ENCODE measurements around the gene TXNRD3.

Gene TXNRD3

GRCh38 chr3:126672741-126673140 is 17.8 kb upstream of the TXNRD3 start:
- H3F3A ChIP-seq (ENCODE audit: insufficient read depth, low read length): no peaks in the 10 kb centered on the region
- no peaks in the 10 kb centered on the region for H3K4me1 ChIP-seq (ENCODE audit: low read length)
- no peaks in the 10 kb centered on the region for H4K20me1 ChIP-seq (ENCODE audit: insufficient read depth, low read length)
- no peaks in the 10 kb centered on the region for H3K36me3 ChIP-seq (replicated peaks; ENCODE audit: insufficient read depth, low read length)
- H2AFZ ChIP-seq (ENCODE audit: low read length): no peak overlapping the region
- no peak overlapping the region for H3K4me2 ChIP-seq (ENCODE audit: low read depth, low read length)
- DNase-seq: no peak
- H3K9me2 ChIP-seq (replicated peaks; ENCODE audit: insufficient read depth, low read length): no peaks in the 10 kb centered on the region
- TF ChIP-seq EZH2phosphoT487 (IDR thresholded peaks at IDR 0.05; ENCODE audit: low read length): no peak
- TF ChIP-seq, protein P1, sequence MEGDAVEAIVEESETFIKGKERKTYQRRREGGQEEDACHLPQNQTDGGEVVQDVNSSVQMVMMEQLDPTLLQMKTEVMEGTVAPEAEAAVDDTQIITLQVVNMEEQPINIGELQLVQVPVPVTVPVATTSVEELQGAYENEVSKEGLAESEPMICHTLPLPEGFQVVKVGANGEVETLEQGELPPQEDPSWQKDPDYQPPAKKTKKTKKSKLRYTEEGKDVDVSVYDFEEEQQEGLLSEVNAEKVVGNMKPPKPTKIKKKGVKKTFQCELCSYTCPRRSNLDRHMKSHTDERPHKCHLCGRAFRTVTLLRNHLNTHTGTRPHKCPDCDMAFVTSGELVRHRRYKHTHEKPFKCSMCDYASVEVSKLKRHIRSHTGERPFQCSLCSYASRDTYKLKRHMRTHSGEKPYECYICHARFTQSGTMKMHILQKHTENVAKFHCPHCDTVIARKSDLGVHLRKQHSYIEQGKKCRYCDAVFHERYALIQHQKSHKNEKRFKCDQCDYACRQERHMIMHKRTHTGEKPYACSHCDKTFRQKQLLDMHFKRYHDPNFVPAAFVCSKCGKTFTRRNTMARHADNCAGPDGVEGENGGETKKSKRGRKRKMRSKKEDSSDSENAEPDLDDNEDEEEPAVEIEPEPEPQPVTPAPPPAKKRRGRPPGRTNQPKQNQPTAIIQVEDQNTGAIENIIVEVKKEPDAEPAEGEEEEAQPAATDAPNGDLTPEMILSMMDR (IDR thresholded peaks at IDR 0.05; ENCODE audit: low read length): no peak
- no peak for TF ChIP-seq EZH2 (optimal IDR thresholded peaks at IDR 0.05; ENCODE audit: low read depth, low read length)
- H3K27ac ChIP-seq (ENCODE audit: low read length): no peak overlapping the region
- H3K4me3 ChIP-seq (ENCODE audit: low read length): no peak overlapping the region
- H3K79me2 ChIP-seq (ENCODE audit: low read length): no peaks in the 10 kb centered on the region
- H3K27me3 ChIP-seq (replicated peaks; ENCODE audit: insufficient read depth, low read length): no peaks in the 10 kb centered on the region
- H3K9me3 ChIP-seq (replicated peaks; ENCODE audit: insufficient read depth, low read length): no peaks in the 10 kb centered on the region
- H3K9ac ChIP-seq (ENCODE audit: low read length): no peak overlapping the region

DNA sequence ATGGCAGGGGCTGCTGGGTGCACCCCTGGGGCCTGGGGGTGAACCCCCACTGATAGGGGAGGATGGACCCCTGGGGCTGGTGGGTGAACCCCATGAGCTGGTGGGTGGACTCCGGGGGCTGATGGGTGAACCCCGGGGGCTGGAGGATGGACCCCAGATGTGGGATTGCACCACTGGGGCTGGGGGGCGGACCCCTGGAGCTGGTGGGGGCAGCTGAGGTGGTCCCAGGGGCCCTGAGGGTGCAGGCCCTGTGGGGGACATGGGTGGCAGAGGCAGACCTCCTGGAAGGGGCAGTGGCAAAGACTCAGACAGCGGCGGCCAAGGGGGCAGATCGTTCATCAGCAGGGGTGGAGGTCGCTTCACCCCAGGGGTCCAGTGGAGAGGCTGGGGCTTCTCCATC is 17.4 kb upstream of the TXNRD3 start:
- TF ChIP-seq EZH2 (optimal IDR thresholded peaks at IDR 0.05; ENCODE audit: low read depth, low read length): no peak
- TF ChIP-seq EZH2phosphoT487 (IDR thresholded peaks at IDR 0.05; ENCODE audit: low read length): no peak
- TF ChIP-seq, protein P1 (IDR thresholded peaks at IDR 0.05; ENCODE audit: low read length): no peak
- no peak for DNase-seq
- H2AFZ ChIP-seq (ENCODE audit: low read length): no peak overlapping the region
- H3K27ac ChIP-seq (ENCODE audit: low read length): no peak overlapping the region
- no peaks in the 10 kb centered on the region for H3F3A ChIP-seq (ENCODE audit: insufficient read depth, low read length)
- H3K9ac ChIP-seq (ENCODE audit: low read length): no peak overlapping the region
- H3K4me3 ChIP-seq (ENCODE audit: low read length): no peak overlapping the region
- no peak overlapping the region for H3K4me2 ChIP-seq (ENCODE audit: low read depth, low read length)
- H3K36me3 ChIP-seq (replicated peaks; ENCODE audit: insufficient read depth, low read length): no peaks in the 10 kb centered on the region
- H3K4me1 ChIP-seq (ENCODE audit: low read length): no peaks in the 10 kb centered on the region
- no peaks in the 10 kb centered on the region for H3K79me2 ChIP-seq (ENCODE audit: low read length)
- no peaks in the 10 kb centered on the region for H3K27me3 ChIP-seq (replicated peaks; ENCODE audit: insufficient read depth, low read length)
- no peaks in the 10 kb centered on the region for H3K9me2 ChIP-seq (replicated peaks; ENCODE audit: insufficient read depth, low read length)
- no peaks in the 10 kb centered on the region for H3K9me3 ChIP-seq (replicated peaks; ENCODE audit: insufficient read depth, low read length)
- H4K20me1 ChIP-seq (ENCODE audit: insufficient read depth, low read length): no peaks in the 10 kb centered on the region

DNA sequence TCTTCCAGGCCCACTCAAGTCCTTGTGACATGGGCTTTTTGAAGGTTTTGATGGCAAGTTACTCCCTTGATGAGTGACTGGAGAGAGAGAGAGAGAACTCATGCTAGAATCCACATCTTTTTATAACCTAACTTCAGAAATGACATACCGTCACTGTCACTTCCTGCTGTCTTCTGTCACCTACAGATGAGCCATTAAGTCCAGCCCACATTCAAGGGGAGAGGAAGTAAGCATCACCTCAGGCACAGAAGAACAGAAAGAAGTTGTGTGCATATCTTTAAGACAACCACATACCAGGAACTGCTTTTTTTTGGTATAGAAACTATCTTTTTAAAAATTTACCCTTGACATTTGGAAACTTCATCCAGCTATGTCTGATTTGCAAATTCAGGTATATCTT is 16.6 kb upstream of the TXNRD3 start:
- Histone ChIP-seq H3K9me3 (replicated peaks; ENCODE audit: insufficient read depth, low read length) (no peaks in the 10 kb centered on the region), H3K4me3 (ENCODE audit: low read length) (no peak overlapping the region), H3K9ac (ENCODE audit: low read length) (no peak overlapping the region), H3K27me3 (replicated peaks; ENCODE audit: insufficient read depth, low read length) (no peaks in the 10 kb centered on the region), H3F3A (ENCODE audit: insufficient read depth, low read length) (no peaks in the 10 kb centered on the region), H4K20me1 (ENCODE audit: insufficient read depth, low read length) (no peaks in the 10 kb centered on the region), H2AFZ (ENCODE audit: low read length) (no peak overlapping the region), H3K4me2 (ENCODE audit: low read depth, low read length) (no peak overlapping the region), H3K9me2 (replicated peaks; ENCODE audit: insufficient read depth, low read length) (no peaks in the 10 kb centered on the region), H3K79me2 (ENCODE audit: low read length) (no peaks in the 10 kb centered on the region), H3K36me3 (replicated peaks; ENCODE audit: insufficient read depth, low read length) (no peaks in the 10 kb centered on the region), H3K27ac (ENCODE audit: low read length) (no peak overlapping the region), H3K4me1 (ENCODE audit: low read length) (no peaks in the 10 kb centered on the region)
- DNase-seq: peak; percentile 18
- TF ChIP-seq, protein P1 (IDR thresholded peaks at IDR 0.05; ENCODE audit: low read length): no peak
- no peak for TF ChIP-seq EZH2phosphoT487 (IDR thresholded peaks at IDR 0.05; ENCODE audit: low read length)
